Lower lobe of right lung (tissue), 2 donors: ENCODE measurements around the gene FAAP100. TPM values are rescaled to one million over a fixed set of nuclear protein-coding genes. Genes with fewer than 3 reads are reported as not detected.

Source experiments
- ATAC-seq, 2 donors: fragments of 200-7000 bp; cut with Tn5 transposase; one replicate each; pipeline ENCODE4 v1.9.1; 2020 to 2022; ENCODE audit warnings: mild to moderate bottlenecking in 2 of 2, moderate library complexity in 2 of 2
- DNase-seq: peaks from one replicate; pipeline ENCODE4 v3.0.0-alpha.2; 2020
- H3K27ac ChIP-seq: fragments of 200-600 bp; one replicate; pipeline ENCODE4 v1.8.0; 2022
- H3K27me3 ChIP-seq: fragments of 200-600 bp; one replicate; pipeline ENCODE4 v1.8.0; 2022; ENCODE audit warnings: low read depth
- H3K36me3 ChIP-seq: fragments of 200-600 bp; one replicate; pipeline ENCODE4 v1.8.0; 2022; ENCODE audit warnings: mild to moderate bottlenecking
- H3K4me1 ChIP-seq: fragments of 200-600 bp; one replicate; pipeline ENCODE4 v1.8.0; 2022
- H3K4me3 ChIP-seq: fragments of 200-600 bp; one replicate; pipeline ENCODE4 v1.8.0; 2022; ENCODE audit warnings: mild to moderate bottlenecking
- H3K9me3 ChIP-seq: fragments of 200-600 bp; one replicate; pipeline ENCODE4 v1.8.0; 2022
- CTCF ChIP-seq: fragments of 200-600 bp; IDR thresholded peaks from one replicate; pipeline ENCODE4 v1.8.0; 2022; ENCODE audit warnings: antibody characterized with exemption, mild to moderate bottlenecking
- intact Hi-C: fragments of 100-400 bp; cut with DNase I; formaldehyde crosslinking; loops from one replicate; pipeline ENCODE4 v1.11.0; 2022
- long read RNA-seq: library from polyadenylated mRNA; unstranded; transcript quantifications from one replicate; pipeline ENCODE4 v2.0.0, GENCODE V29; 2021
- total RNA-seq: library from RNA; stranded (reverse); fragmentation: NEBNext Ultra II Directional; extraction: Animal tissue kit (Norgen Biotek cat#: 25700); gene quantifications from one replicate; pipeline ENCODE4 v1.2.1, GENCODE V29; 2021
- donor health status: DM: no; HTN: yes; CAD: no; lungs with severe emphysema.

FAAP100 gene
- total RNA-seq: 26.0 TPM
- long read RNA-seq, transcript FAAP100-202 (5 exons, 2,996 nt): major isoform, 22 of 41 reads
- long read RNA-seq, partial matches to known transcripts: 10 of 41 reads
- long read RNA-seq, other reads (novel, unspliced or antisense): 5 of 41 reads

GRCh38 chr17:81552244-81553017 lies at the start of gene FAAP100:
TSS of gene FAAP100 (minus strand) at chr17:81552353. CDS start at chr17:81552330, 23 bp downstream.
- no peaks in the 10 kb centered on the region for H3K27me3 ChIP-seq
- intact Hi-C loops: no loop called here
- TF ChIP-seq CTCF: no peak
- peak within 1 kb of the TSS; percentile 86 for H3K27ac ChIP-seq
- DNase-seq: peak; percentile 88
- H3K4me1 ChIP-seq: peaks cover 28% of the 10 kb centered on the region
- peak within 1 kb of the TSS; percentile 100 for H3K4me3 ChIP-seq
- H3K9me3 ChIP-seq: no peaks in the 10 kb centered on the region
- H3K36me3 ChIP-seq: peaks cover 41% of the 10 kb centered on the region
- peak; percentile 87 to 95 for ATAC-seq

- ATAC-seq (peak; percentile 84 to 90), DNase-seq (no peak)
- no peaks in the 10 kb centered on the region for H3K9me3 ChIP-seq
- H3K4me3 ChIP-seq: no peak overlapping the region
- H3K27ac ChIP-seq: no peak overlapping the region
- peak; percentile 79 for TF ChIP-seq CTCF
- intact Hi-C loops: no loop called here
- peaks cover 97% of the 10 kb centered on the region for H3K36me3 ChIP-seq
- peaks cover 16% of the 10 kb centered on the region for H3K4me1 ChIP-seq
- H3K27me3 ChIP-seq: no peaks in the 10 kb centered on the region
Measured at GRCh38 chr17:81601525-81602120, 49.5 kb upstream of the FAAP100 start.

GRCh38 chr17:81599719-81600486 lies 47.8 kb upstream of the FAAP100 start:
- H3K27me3 ChIP-seq: no peaks in the 10 kb centered on the region
- H3K4me1 ChIP-seq: peaks cover 16% of the 10 kb centered on the region
- intact Hi-C loops: no loop called here
- H3K4me3 ChIP-seq: no peak overlapping the region
- H3K27ac ChIP-seq: no peak overlapping the region
- DNase-seq (no peak), ATAC-seq (no peak)
- no peak for TF ChIP-seq CTCF
- no peaks in the 10 kb centered on the region for H3K9me3 ChIP-seq
- peaks cover 97% of the 10 kb centered on the region for H3K36me3 ChIP-seq

GRCh38 chr17:81593105-81593871 lies 41.1 kb upstream of the FAAP100 start:
- no peak for TF ChIP-seq CTCF

GRCh38 chr17:81591971-81592370 lies 39.8 kb upstream of the FAAP100 start:
- no peaks in the 10 kb centered on the region for H3K27me3 ChIP-seq
- no peak overlapping the region for H3K4me3 ChIP-seq
- no peaks in the 10 kb centered on the region for H3K4me1 ChIP-seq
- H3K36me3 ChIP-seq: peaks cover 100% of the 10 kb centered on the region
- H3K27ac ChIP-seq: no peak overlapping the region
- H3K9me3 ChIP-seq: no peaks in the 10 kb centered on the region
- no peak for TF ChIP-seq CTCF
- DNase-seq (peak; percentile 20), ATAC-seq (no peak)
- intact Hi-C loops: no loop called here

More at GRCh38 chr17:81593105-81593871, 41.1 kb upstream of the FAAP100 start:
- intact Hi-C loops: no loop called here
- no peaks in the 10 kb centered on the region for H3K9me3 ChIP-seq
- ATAC-seq (no peak), DNase-seq (no peak)
- no peak overlapping the region for H3K27ac ChIP-seq
- H3K4me3 ChIP-seq: no peak overlapping the region
- H3K36me3 ChIP-seq: peaks cover 100% of the 10 kb centered on the region
- no peaks in the 10 kb centered on the region for H3K27me3 ChIP-seq
- no peaks in the 10 kb centered on the region for H3K4me1 ChIP-seq
